Gastroesophageal sphincter (tissue), 4 donors: ENCODE results near the gene SPAG16. TPM values are rescaled to one million over a fixed set of nuclear protein-coding genes. Genes with fewer than 3 reads are reported as not detected.

Source experiments
- ATAC-seq: fragments of 150-250 bp; one replicate; pipeline ENCODE4 v1.9.1; 2016; ENCODE audit warnings: mild to moderate bottlenecking, moderate library complexity
- H3K27ac ChIP-seq, 4 donors: fragments of 200-600 bp; sonication (generic) in 3 of 4; 1 replicate in 3 of 4; 2 replicates in 1 of 4; pipeline ENCODE4 v1.5.1; 2016 to 2019
- H3K27me3 ChIP-seq: fragments of 200-600 bp; sonication (generic); one replicate; pipeline ENCODE4 v1.5.1; 2019
- H3K36me3 ChIP-seq, 2 donors: fragments of 200-600 bp; sonication (generic); one replicate each; pipeline ENCODE4 v1.5.1; 2019; ENCODE audit warnings: control low read depth in 1 of 2
- H3K4me1 ChIP-seq, 3 donors: fragments of 200-600 bp; sonication (generic); 1 replicate in 2 of 3; 2 replicates in 1 of 3; pipeline ENCODE4 v1.5.1; 2016 to 2019; ENCODE audit warnings: control low read depth in 2 of 3
- H3K4me3 ChIP-seq, 2 donors: fragments of 200-600 bp; sonication (generic); one replicate each; pipeline ENCODE4 v1.5.1; 2019; ENCODE audit warnings: mild to moderate bottlenecking in 1 of 2, moderate library complexity in 1 of 2
- H3K9me3 ChIP-seq, 3 donors: fragments of 200-600 bp; sonication (generic); one replicate each; pipeline ENCODE4 v1.5.1; 2017 to 2019; ENCODE audit warnings: control low read depth in 2 of 3
- CTCF ChIP-seq, 4 experiments: fragments of 200-600 bp in 2 of 4; fragments of 450-650 bp in 2 of 4; sonication (generic) in 1 of 4; IDR thresholded peaks; one replicate each; pipeline ENCODE4 v1.5.1; 2017 to 2019; ENCODE audit warnings: antibody characterized with exemption in 4 of 4, mild to moderate bottlenecking in 2 of 4, moderate library complexity in 2 of 4
- EP300 ChIP-seq: sonication (generic); formaldehyde crosslinking; IDR thresholded peaks from one replicate; pipeline ENCODE4 v1.6.1; 2017; ENCODE audit warnings: antibody characterized with exemption, mild to moderate bottlenecking
- POLR2A ChIP-seq, 2 donors: fragments of 450-650 bp; IDR thresholded peaks; one replicate each; pipeline ENCODE4 v1.6.1; 2017; ENCODE audit warnings: antibody characterized with exemption in 2 of 2, mild to moderate bottlenecking in 2 of 2, moderate library complexity in 1 of 2
- POLR2AphosphoS5 ChIP-seq: sonication (generic); formaldehyde crosslinking; IDR thresholded peaks from one replicate; pipeline ENCODE4 v1.6.1; 2017; ENCODE audit warnings: antibody characterized with exemption
- WGBS, 2 donors: methylation state at CpG; one replicate each; pipeline ENCODE4 v1.1.5; 2018; ENCODE audit warnings: low coverage in 1 of 2; 5-methylcytosine and 5-hydroxymethylcytosine counted together
- total RNA-seq, 4 donors: library from RNA; depleted of rRNA; stranded (reverse); fragments of >200 nt; gene quantifications; one replicate each; pipeline ENCODE4 v1.1.0, GENCODE V29; 2016

SPAG16 gene
- total RNA-seq, 4 donors from 2014 or later: 28.9 to 39.8 (median 36.7) TPM

GRCh38 chr2:214358506-214358905, 1074.2 kb downstream of the SPAG16 start:
- Histone ChIP-seq H3K36me3 (no peaks in the 10 kb centered on the region), H3K4me3 (no peak overlapping the region), H3K9me3 (no peaks in the 10 kb centered on the region), H3K4me1 (no peaks in the 10 kb centered on the region), H3K27ac (no peak overlapping the region), H3K27me3 (no peaks in the 10 kb centered on the region)
- WGBS, 2 donors: 29 to 43% methylated on average over 1 of the region's 1 CpG
- ATAC-seq: no peak
- TF ChIP-seq POLR2A (IDR thresholded peaks at IDR 0.05) (no peak), POLR2AphosphoS5 (no peak)

- no peaks in the 10 kb centered on the region for H3K27me3 ChIP-seq
- no peak overlapping the region for H3K4me3 ChIP-seq
- H3K36me3 ChIP-seq: no peaks in the 10 kb centered on the region
- H3K27ac ChIP-seq: no peak overlapping the region
- no peak for ATAC-seq
- H3K4me1 ChIP-seq: no peaks in the 10 kb centered on the region
- no peaks in the 10 kb centered on the region for H3K9me3 ChIP-seq
- 82 to 94% methylated on average over 4 of the region's 4 CpGs for WGBS, 2 donors
- TF ChIP-seq EP300 (no peak), POLR2A (IDR thresholded peaks at IDR 0.05) (no peak), CTCF (IDR thresholded peaks at IDR 0.05) (no peak), POLR2AphosphoS5 (no peak)
These were observed 1076.9 kb downstream of the SPAG16 start for GRCh38 chr2:214361116-214361515.

- 87 to 93% methylated on average over 1 of the region's 1 CpG for WGBS, 2 donors
- H3K4me3 ChIP-seq: no peak overlapping the region
- H3K36me3 ChIP-seq: no peaks in the 10 kb centered on the region
- ATAC-seq: no peak
- no peak overlapping the region for H3K27ac ChIP-seq
- no peaks in the 10 kb centered on the region for H3K27me3 ChIP-seq
- no peaks in the 10 kb centered on the region for H3K9me3 ChIP-seq
- no peaks in the 10 kb centered on the region for H3K4me1 ChIP-seq
- TF ChIP-seq EP300 (no peak), POLR2AphosphoS5 (no peak), POLR2A (IDR thresholded peaks at IDR 0.05) (no peak), CTCF (IDR thresholded peaks at IDR 0.05) (no peak)
These were observed 1081.3 kb downstream of the SPAG16 start for GRCh38 chr2:214365549-214365948.

DNA sequence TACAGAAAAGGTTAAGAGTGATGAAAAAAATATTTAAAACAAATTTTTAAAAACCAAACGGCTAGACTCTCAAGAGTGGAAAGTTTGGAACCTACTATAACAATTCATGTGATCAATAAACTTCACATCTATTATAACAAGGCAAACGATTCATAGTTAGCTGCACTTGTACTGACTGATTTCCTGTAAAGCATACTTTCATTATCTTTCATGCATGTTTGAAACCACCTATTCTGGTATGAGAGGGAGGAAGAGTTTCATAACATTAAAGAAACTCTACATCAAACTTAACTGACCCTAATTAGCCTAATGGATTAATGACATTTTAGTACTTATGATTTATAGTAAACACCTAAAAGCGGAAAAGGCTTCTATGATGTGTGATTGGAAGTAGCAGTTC, 1082.9 kb downstream of the SPAG16 start:
- TF ChIP-seq EP300: no peak
- Histone ChIP-seq H3K4me3 (no peak overlapping the region), H3K27me3 (no peaks in the 10 kb centered on the region), H3K4me1 (no peaks in the 10 kb centered on the region), H3K27ac (no peak overlapping the region), H3K36me3 (no peaks in the 10 kb centered on the region), H3K9me3 (no peaks in the 10 kb centered on the region)
- 18 to 32% methylated on average over 3 of the region's 3 CpGs for WGBS, 2 donors
- ATAC-seq: no peak

GRCh38 chr2:214376618-214377285, 1092.5 kb downstream of the SPAG16 start:
- H3K27me3 ChIP-seq: no peaks in the 10 kb centered on the region
- ATAC-seq: no peak
- no peak for TF ChIP-seq POLR2AphosphoS5
- TF ChIP-seq POLR2A (IDR thresholded peaks at IDR 0.05): no peak
- TF ChIP-seq EP300: no peak
- TF ChIP-seq CTCF (IDR thresholded peaks at IDR 0.05): no peak
- no peaks in the 10 kb centered on the region for H3K9me3 ChIP-seq
- H3K36me3 ChIP-seq: no peaks in the 10 kb centered on the region
- WGBS, 2 donors: 80 to 84% methylated on average over 7 of the region's 7 CpGs
- no peak overlapping the region for H3K4me3 ChIP-seq
- H3K27ac ChIP-seq: no peak overlapping the region
- no peaks in the 10 kb centered on the region for H3K4me1 ChIP-seq

DNA sequence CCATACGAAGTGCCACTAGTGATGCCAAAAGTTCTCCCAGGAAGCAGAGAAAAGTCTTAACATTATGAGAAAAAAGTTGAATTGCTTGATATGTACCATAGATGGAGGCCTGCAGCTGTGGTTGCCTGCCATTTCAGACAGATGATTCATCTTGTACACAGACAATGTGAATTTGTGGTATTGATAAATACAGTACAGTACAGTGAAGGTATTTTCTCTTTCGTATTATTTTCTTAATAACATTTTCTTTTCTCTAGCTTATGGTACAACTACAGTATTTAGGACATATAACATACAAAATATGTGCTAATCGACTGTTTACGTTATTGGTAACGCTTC, 1093.0 kb downstream of the SPAG16 start:
- TF ChIP-seq POLR2A (IDR thresholded peaks at IDR 0.05) (no peak), EP300 (no peak), CTCF (IDR thresholded peaks at IDR 0.05) (no peak), POLR2AphosphoS5 (no peak)
- H3K27ac ChIP-seq: no peak overlapping the region
- H3K4me3 ChIP-seq: no peak overlapping the region
- no peaks in the 10 kb centered on the region for H3K36me3 ChIP-seq
- ATAC-seq: no peak
- H3K4me1 ChIP-seq: no peaks in the 10 kb centered on the region
- H3K9me3 ChIP-seq: no peaks in the 10 kb centered on the region
- no peaks in the 10 kb centered on the region for H3K27me3 ChIP-seq
- WGBS, 2 donors: 88 to 93% methylated on average over 4 to 5 of the region's 5 CpGs
